NT2/D1 (cell line): ENCODE results near the gene PGA5.

Experiments used
- YY1 ChIP-seq: IDR thresholded peaks from 2 replicates; pipeline ENCODE4 v1.6.1; 2011; ENCODE audit not compliant: insufficient read length, insufficient read depth
- ZNF274 ChIP-seq: IDR thresholded peaks from 2 replicates; pipeline ENCODE4 v1.6.1; 2011; ENCODE audit warnings: mild to moderate bottlenecking, low read depth, low read length

- TF ChIP-seq ZNF274 (no peak), YY1 (no peak)
Observed at GRCh38 chr11:61293867-61294716, 53.1 kb downstream of the PGA5 start.
